ENCODE data around the gene SRD5A3. TPM values are rescaled to one million over a fixed set of nuclear protein-coding genes. Genes with fewer than 3 reads are reported as not detected.

SRD5A3 gene
- total RNA-seq, 4 donors from 2014 or later: 11.0 to 18.7 (median 15.5) TPM

DNA sequence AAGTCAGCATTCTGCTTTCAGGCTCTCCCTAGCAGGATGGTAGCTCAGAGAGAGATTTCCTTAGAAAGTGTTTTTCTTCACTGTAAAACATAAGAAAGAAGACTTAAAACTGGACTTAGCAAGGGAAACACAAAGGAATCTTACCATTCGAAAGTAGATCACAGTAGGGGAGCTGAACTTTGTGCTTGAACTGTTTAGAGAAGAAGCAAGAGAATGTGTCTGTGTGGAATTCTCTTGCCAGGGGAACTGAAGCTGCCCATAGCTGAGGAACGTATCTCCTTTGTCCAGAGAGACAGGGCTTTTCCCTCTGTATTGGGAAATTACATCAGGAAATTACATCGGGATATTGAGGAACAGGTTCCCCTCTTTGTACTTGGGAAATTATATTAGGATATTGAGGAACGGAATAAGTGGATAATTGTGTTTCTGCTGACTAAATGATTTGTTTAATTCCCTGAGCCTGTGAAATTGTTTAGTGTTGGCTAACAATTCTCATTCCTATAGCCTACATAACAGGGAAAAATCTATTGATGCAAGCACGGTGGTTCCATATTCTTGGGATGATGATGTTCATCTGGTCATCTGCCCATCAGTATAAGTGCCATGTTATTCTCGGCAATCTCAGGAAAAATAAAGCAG is 21.2 kb downstream of the SRD5A3 start:
- TF ChIP-seq CTCF (IDR thresholded peaks at IDR 0.05; ENCODE audit: low read depth): no peak

DNA sequence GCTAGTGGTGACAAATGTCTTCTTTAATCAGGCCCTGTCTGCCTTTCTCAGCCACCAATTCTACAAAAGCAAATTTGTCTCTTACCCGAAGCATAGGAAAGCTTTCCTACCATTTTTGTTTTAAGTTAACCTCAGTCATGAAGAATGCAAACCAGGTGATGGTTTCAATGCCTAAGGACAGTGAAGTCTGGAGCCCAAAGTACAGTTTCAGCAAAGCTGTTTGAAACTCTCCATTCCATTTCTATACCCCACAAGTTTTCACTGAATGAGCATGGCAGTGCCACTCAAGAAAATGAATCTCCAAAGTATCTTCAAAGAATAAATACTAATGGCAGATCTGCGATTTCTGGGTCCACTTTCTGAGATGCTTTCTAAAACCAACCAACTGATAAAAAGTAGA is 23.9 kb downstream of the SRD5A3 start:
- no peak for TF ChIP-seq CTCF (IDR thresholded peaks at IDR 0.05; ENCODE audit: low read depth)

DNA sequence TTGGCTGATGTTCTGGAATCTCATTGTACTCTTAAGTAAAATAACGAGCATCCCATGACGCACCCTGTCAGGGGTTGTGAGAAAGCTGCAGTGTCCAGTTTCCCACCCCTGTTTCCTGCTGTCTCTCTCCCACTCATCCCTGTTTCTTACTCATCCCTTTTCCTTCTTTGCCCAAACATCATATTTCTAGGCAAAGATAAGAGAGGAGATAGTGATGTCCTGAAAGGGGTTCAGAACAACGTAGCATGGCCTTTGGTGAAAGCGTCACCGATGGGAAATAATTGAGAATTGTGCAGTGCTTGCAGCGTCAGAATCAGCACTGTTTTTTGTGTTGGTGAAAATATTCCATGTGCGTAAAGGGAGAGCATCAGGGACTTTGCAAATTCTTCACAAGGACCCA is 26.2 kb downstream of the SRD5A3 start:
- no peak for TF ChIP-seq CTCF (IDR thresholded peaks at IDR 0.05; ENCODE audit: low read depth)

GRCh38 chr4:55373461-55373860 is 27.4 kb downstream of the SRD5A3 start:
- TF ChIP-seq CTCF (IDR thresholded peaks at IDR 0.05; ENCODE audit: low read depth): no peak

DNA sequence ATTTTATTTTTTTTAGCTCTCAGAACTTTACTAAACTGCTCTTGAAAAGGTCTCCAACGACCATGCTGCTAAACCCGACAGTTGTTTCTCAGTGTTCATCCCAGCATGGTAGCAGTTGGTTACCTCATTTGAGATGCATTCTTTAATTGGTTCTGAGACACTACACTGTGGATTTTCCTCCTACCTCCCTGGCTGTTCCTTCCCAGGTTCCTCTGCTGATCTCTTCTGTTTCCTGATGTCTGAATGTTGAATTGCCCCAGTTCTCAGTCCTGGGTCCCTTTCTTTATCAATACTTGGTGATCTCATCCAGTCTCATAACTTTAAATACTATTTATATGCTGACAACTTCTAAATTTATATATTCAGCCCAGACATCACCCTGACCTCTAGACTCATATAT is 30.7 kb downstream of the SRD5A3 start:
- no peak for TF ChIP-seq CTCF (IDR thresholded peaks at IDR 0.05; ENCODE audit: low read depth)

GRCh38 chr4:55378617-55379467 is 32.8 kb downstream of the SRD5A3 start:
- TF ChIP-seq CTCF (IDR thresholded peaks at IDR 0.05; ENCODE audit: low read depth): no peak

GRCh38 chr4:55380576-55380975 is 34.5 kb downstream of the SRD5A3 start:
- no peak for TF ChIP-seq CTCF (IDR thresholded peaks at IDR 0.05; ENCODE audit: low read depth)

All from subcutaneous adipose tissue (tissue), 4 donors.